DND-41 (cell line): ENCODE data around the gene TMEM239.

Source experiments
- CTCF ChIP-seq: IDR thresholded peaks from 2 replicates; pipeline ENCODE4 v1.5.1; 2012; ENCODE audit warnings: borderline replicate concordance, low read length, moderate library complexity, mild to moderate bottlenecking; ENCODE audit not compliant: poor library complexity, severe bottlenecking; ENCODE audit errors: extremely low read depth
- EZH2 ChIP-seq: IDR thresholded peaks from 3 replicates; pipeline ENCODE4 v1.6.1; 2012; ENCODE audit warnings: borderline replicate concordance, low read depth, mild to moderate bottlenecking, moderate library complexity, low read length, inconsistent platforms; ENCODE audit not compliant: severe bottlenecking

DNA sequence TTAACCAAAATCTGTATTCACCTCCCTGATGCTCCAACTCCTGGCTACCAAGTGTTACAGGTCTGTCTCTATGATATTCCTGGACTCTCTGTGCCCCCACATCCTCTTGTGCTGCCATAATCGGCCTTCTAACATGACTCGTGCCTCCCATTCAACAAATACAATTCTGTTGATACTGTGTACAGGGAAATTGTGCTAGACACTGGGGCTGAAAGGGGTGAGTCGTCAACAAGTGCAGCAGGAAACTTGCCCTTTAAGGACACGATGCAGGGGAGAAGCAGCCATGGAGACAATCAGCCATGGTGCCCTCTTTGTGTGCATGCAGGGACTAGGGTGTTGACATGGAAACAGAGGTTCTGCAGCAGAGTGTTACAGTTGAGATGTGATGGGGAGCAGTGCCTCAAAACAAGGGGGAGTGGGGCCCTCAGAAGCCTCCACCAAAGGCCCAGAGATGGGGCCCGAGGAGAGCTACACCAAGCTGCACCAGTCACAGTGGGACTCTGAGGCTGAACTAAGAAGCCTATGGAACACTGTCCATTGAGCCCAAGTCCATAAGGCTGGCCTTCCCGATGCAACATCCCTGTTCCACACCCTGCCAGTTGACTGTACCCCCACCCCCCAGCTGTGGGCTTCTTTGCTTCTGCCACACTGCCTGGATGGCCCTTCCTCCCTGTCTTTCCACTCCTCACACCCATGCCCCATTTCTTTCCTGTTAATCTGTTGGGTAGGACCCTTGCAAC, 21.2 kb downstream of the TMEM239 start:
- TF ChIP-seq EZH2 (no peak), CTCF (no peak)
